Measurements from ENCODE around the gene GRWD1.

- TF ChIP-seq CTCF (IDR thresholded peaks at IDR 0.05; ENCODE audit: insufficient read depth, low read length, poor library complexity, severe bottlenecking) (no peak), EZH2phosphoT487 (conservative IDR thresholded peaks at IDR 0.05; ENCODE audit: low read length) (no peak)
These were observed 40.6 kb upstream of the GRWD1 start for GRCh38 chr19:48405010-48405659.

Data from SU-DHL-6 (cell line).